Peyer's patch (tissue), 4 donors: Measurements from ENCODE around the gene TMEM87B. TPM values are rescaled to one million over a fixed set of nuclear protein-coding genes. Genes with fewer than 3 reads are reported as not detected.

Experiments used
- DNase-seq, 3 donors: peaks; one replicate each; pipeline ENCODE4 v3.0.0-alpha.2; 2017 to 2019
- H3K27ac ChIP-seq, 4 donors: fragments of 200-600 bp; sonication (generic); one replicate each; pipeline ENCODE4 v1.5.1; 2016 to 2019
- H3K27me3 ChIP-seq, 2 donors: fragments of 200-600 bp; sonication (generic); one replicate each; pipeline ENCODE4 v1.5.1; 2019
- H3K36me3 ChIP-seq, 3 donors: fragments of 200-600 bp; sonication (generic); one replicate each; pipeline ENCODE4 v1.5.1; 2016 to 2019
- H3K4me1 ChIP-seq, 4 donors: fragments of 200-600 bp; sonication (generic); one replicate each; pipeline ENCODE4 v1.5.1; 2016 to 2019
- H3K4me3 ChIP-seq, 4 donors: fragments of 200-600 bp; sonication (generic); 1 replicate in 3 of 4; 2 replicates in 1 of 4; pipeline ENCODE4 v1.5.1; 2016 to 2019; ENCODE audit warnings: mild to moderate bottlenecking in 1 of 4
- H3K9me3 ChIP-seq, 4 donors: fragments of 200-600 bp; sonication (generic); one replicate each; pipeline ENCODE4 v1.5.1; 2016 to 2019; ENCODE audit warnings: mild to moderate bottlenecking in 1 of 4
- CTCF ChIP-seq, 6 experiments: fragments of 450-650 bp in 4 of 6; fragments of 200-600 bp in 2 of 6; sonication (generic) in 1 of 6; IDR thresholded peaks; one replicate each; pipeline ENCODE4 v1.5.1; 2017 to 2019; ENCODE audit warnings: antibody characterized with exemption in 6 of 6, mild to moderate bottlenecking in 3 of 6, moderate library complexity in 1 of 6
- POLR2A ChIP-seq, 2 donors: fragments of 450-650 bp; IDR thresholded peaks; one replicate each; pipeline ENCODE4 v1.5.1; 2017; ENCODE audit warnings: antibody characterized with exemption in 2 of 2, mild to moderate bottlenecking in 2 of 2, moderate library complexity in 2 of 2
- total RNA-seq, 4 donors: library from RNA; depleted of rRNA; stranded (reverse); fragments of >200 nt; gene quantifications; one replicate each; pipeline ENCODE4 v1.1.0, GENCODE V29; 2016

TMEM87B gene
- total RNA-seq, 4 donors from 2014 or later = 22.3 to 85.6 (median 48.6) TPM

GRCh38 chr2:112010751-112011150 is 44.3 kb upstream of the TMEM87B start:
- TF ChIP-seq CTCF (IDR thresholded peaks at IDR 0.05) (no peak), POLR2A (IDR thresholded peaks at IDR 0.05) (no peak)
- Histone ChIP-seq H3K36me3 (peaks cover 0 to 21% (median 0%) of the 10 kb centered on the region in 3 donors), H3K27me3 (no peaks in the 10 kb centered on the region), H3K4me1 (peaks cover 0 to 6% (median 2%) of the 10 kb centered on the region in 4 donors), H3K27ac (peak overlapping the region in 2 of 4 donors; percentile 8 to 46), H3K4me3 (no peak overlapping the region), H3K9me3 (no peaks in the 10 kb centered on the region)
- DNase-seq = peak in 2 of 3 donors; percentile 65 to 74

DNA sequence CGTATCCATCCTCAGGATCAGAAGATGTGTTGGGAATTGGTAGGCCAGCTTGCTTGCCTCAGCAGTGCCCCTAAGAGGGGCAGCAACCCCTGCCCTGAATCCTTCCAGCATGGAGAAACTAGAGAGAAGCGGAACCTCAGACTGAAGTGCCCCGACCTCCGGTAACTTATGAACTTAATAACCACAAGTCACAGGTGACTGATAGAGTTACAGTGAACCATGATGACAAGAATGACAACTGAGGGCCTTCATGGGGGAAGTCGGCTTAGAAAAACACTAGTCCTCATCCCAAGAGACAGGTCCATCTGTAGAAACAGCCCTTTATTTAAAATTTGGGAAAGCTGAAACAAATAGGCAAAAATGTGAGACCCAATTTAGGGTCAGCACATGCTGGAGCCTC is 42.5 kb upstream of the TMEM87B start:
- H3K4me3 ChIP-seq = no peak overlapping the region
- no peak overlapping the region for H3K27ac ChIP-seq
- H3K27me3 ChIP-seq = no peaks in the 10 kb centered on the region
- no peak for TF ChIP-seq CTCF (IDR thresholded peaks at IDR 0.05)
- no peak for TF ChIP-seq POLR2A (IDR thresholded peaks at IDR 0.05)
- no peak for DNase-seq
- H3K36me3 ChIP-seq = peaks cover 0 to 21% (median 0%) of the 10 kb centered on the region in 3 donors
- H3K4me1 ChIP-seq = peaks cover 0 to 6% (median 2%) of the 10 kb centered on the region in 4 donors
- no peaks in the 10 kb centered on the region for H3K9me3 ChIP-seq

DNA sequence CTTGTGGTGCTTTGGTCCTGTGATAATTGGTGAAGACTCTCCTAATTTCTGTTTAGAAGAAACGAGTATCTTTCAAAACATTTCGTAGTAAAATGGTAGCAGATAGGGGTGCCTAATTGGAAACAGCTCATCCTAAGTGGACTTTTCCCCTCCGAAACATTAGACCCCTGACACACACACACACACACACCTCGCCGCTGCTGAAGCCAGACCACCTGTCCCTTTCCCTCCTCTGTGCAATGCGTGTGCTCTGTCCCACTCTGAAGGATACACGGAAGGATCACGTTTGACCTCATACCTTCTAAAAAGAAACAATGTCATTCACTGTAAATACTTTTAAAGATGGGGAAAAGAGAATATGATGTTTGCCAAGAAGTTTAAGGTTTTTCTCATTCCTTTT is 36.2 kb upstream of the TMEM87B start:
- TF ChIP-seq CTCF (IDR thresholded peaks at IDR 0.05) (no peak), POLR2A (IDR thresholded peaks at IDR 0.05) (no peak)
- Histone ChIP-seq H3K36me3 (no peaks in the 10 kb centered on the region), H3K27ac (no peak overlapping the region), H3K27me3 (no peaks in the 10 kb centered on the region), H3K4me1 (peaks cover 0 to 11% (median 0%) of the 10 kb centered on the region in 4 donors), H3K9me3 (no peaks in the 10 kb centered on the region), H3K4me3 (no peak overlapping the region)
- no peak for DNase-seq

DNA sequence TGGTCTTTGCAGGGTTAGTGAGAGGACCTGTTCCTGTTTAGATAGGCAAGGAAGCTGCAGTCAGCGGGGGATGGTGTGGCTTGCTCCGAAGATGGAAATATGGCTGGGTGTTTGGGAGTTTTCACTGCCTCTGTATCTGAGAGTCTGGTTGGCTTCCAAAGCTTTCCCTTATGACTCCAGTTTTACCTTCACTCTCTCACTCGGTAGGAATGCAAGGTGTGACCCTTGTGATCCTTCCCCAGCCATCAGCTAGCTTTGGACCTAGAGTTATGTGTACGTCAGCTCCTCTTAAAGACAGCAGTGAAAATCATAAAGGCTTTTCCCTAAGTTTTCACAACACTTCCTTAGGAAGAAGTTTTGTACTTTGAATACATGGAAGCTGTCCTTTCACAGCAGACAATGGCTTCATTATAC is 35.5 kb upstream of the TMEM87B start:
- Histone ChIP-seq H3K27ac (peak overlapping the region in 1 of 4 donors; percentile 9), H3K27me3 (no peaks in the 10 kb centered on the region), H3K9me3 (no peaks in the 10 kb centered on the region), H3K36me3 (no peaks in the 10 kb centered on the region), H3K4me1 (peaks cover 0 to 11% (median 0%) of the 10 kb centered on the region in 4 donors), H3K4me3 (no peak overlapping the region)
- TF ChIP-seq POLR2A (IDR thresholded peaks at IDR 0.05) (no peak), CTCF (IDR thresholded peaks at IDR 0.05) (no peak)
- no peak for DNase-seq

- H3K27ac ChIP-seq = peak overlapping the region in 1 of 4 donors; percentile 9
Observed at GRCh38 chr2:112020561-112020960, 34.5 kb upstream of the TMEM87B start.

More at GRCh38 chr2:112020561-112020960, 34.5 kb upstream of the TMEM87B start:
- Histone ChIP-seq H3K9me3 (no peaks in the 10 kb centered on the region), H3K4me3 (no peak overlapping the region), H3K36me3 (no peaks in the 10 kb centered on the region), H3K4me1 (peaks cover 0 to 11% (median 0%) of the 10 kb centered on the region in 4 donors), H3K27me3 (no peaks in the 10 kb centered on the region)
- no peak for DNase-seq
- TF ChIP-seq CTCF (IDR thresholded peaks at IDR 0.05) (no peak), POLR2A (IDR thresholded peaks at IDR 0.05) (no peak)
